Hepatocyte (in vitro differentiated cells): ENCODE measurements around the gene F8.

Source experiments
- EZH2 ChIP-seq: fragments of 200-600 bp; sonication (generic); IDR thresholded peaks from 2 replicates; pipeline ENCODE4 v1.6.1; 2016; ENCODE audit warnings: antibody characterized with exemption, mild to moderate bottlenecking, borderline replicate concordance
- EZH2phosphoT487 ChIP-seq: fragments of 200-600 bp; sonication (generic); IDR thresholded peaks from one replicate; pipeline ENCODE4 v1.6.1; 2018; ENCODE audit warnings: antibody characterized with exemption, mild to moderate bottlenecking, low read depth, moderate library complexity; ENCODE audit not compliant: unreplicated experiment, severe bottlenecking
- TF ChIP-seq, protein P1 (sequence below): fragments of 200-600 bp; sonication (generic); IDR thresholded peaks from 2 replicates; pipeline ENCODE4 v1.5.1; 2016; ENCODE audit warnings: antibody characterized with exemption, mild to moderate bottlenecking; ENCODE audit not compliant: poor library complexity

DNA sequence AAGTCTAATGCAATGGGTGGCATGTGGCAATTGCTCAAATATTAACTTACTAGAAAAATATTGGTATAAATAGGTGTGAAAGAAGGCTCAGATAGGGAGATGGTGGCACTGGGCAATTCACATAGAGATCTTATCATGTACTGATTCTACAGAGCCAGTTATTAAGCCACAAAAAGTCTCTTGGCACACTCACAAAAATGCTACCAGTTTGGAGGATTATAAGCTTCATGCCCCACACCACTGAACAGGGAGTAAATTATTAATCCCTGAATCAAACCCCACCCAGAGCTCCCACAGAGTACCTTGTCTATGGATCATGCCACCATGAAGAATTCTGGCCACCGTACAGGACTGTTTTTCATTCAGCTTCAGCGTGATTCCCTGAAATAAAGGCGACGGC is 231.1 kb downstream of the F8 start:
- TF ChIP-seq, protein P1, sequence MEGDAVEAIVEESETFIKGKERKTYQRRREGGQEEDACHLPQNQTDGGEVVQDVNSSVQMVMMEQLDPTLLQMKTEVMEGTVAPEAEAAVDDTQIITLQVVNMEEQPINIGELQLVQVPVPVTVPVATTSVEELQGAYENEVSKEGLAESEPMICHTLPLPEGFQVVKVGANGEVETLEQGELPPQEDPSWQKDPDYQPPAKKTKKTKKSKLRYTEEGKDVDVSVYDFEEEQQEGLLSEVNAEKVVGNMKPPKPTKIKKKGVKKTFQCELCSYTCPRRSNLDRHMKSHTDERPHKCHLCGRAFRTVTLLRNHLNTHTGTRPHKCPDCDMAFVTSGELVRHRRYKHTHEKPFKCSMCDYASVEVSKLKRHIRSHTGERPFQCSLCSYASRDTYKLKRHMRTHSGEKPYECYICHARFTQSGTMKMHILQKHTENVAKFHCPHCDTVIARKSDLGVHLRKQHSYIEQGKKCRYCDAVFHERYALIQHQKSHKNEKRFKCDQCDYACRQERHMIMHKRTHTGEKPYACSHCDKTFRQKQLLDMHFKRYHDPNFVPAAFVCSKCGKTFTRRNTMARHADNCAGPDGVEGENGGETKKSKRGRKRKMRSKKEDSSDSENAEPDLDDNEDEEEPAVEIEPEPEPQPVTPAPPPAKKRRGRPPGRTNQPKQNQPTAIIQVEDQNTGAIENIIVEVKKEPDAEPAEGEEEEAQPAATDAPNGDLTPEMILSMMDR: no peak
- TF ChIP-seq EZH2 (no peak), EZH2phosphoT487 (no peak)
